ENCODE measurements around the gene LGALS14. TPM values are rescaled to one million over a fixed set of nuclear protein-coding genes. Genes with fewer than 3 reads are reported as not detected.

LGALS14 gene
- polyA plus RNA-seq, 1 experiment = not detected

GRCh38 chr19:39696387-39696786, 7.9 kb upstream of the LGALS14 start:
- no peaks in the 10 kb centered on the region for H3K27me3 ChIP-seq (ENCODE audit: control insufficient read depth, insufficient read depth, low read length)
- H3K36me3 ChIP-seq (ENCODE audit: control insufficient read depth, insufficient read depth, low read length) = no peaks in the 10 kb centered on the region
- CTCF ChIA-PET = no interaction called here
- DNase-seq (ENCODE audit: low read depth) = no peak
- H3K4me3 ChIP-seq (ENCODE audit: low read depth, low read length) = no peak overlapping the region
- no peak for TF ChIP-seq CTCF (IDR thresholded peaks at IDR 0.05; ENCODE audit: insufficient read depth, low read depth, low read length)
- POLR2A ChIA-PET = no interaction called here

- ChIA-PET POLR2A (no interaction called here), CTCF (no interaction called here)
- H3K36me3 ChIP-seq (ENCODE audit: control insufficient read depth, insufficient read depth, low read length) = no peaks in the 10 kb centered on the region
These were observed 5.7 kb upstream of the LGALS14 start for GRCh38 chr19:39698535-39698934.

GRCh38 chr19:39701291-39701690, 3.0 kb upstream of the LGALS14 start:
- H3K4me3 ChIP-seq (ENCODE audit: low read depth, low read length) = no peak overlapping the region
- H3K27me3 ChIP-seq (ENCODE audit: control insufficient read depth, insufficient read depth, low read length) = no peaks in the 10 kb centered on the region
- no peak for DNase-seq (ENCODE audit: low read depth)
- no peaks in the 10 kb centered on the region for H3K36me3 ChIP-seq (ENCODE audit: control insufficient read depth, insufficient read depth, low read length)
- no peak for TF ChIP-seq CTCF (IDR thresholded peaks at IDR 0.05; ENCODE audit: insufficient read depth, low read depth, low read length)
- CTCF ChIA-PET = no interaction called here
- POLR2A ChIA-PET = no interaction called here

More at GRCh38 chr19:39698535-39698934, 5.7 kb upstream of the LGALS14 start:
- H3K27me3 ChIP-seq (ENCODE audit: control insufficient read depth, insufficient read depth, low read length) = no peaks in the 10 kb centered on the region
- no peak for TF ChIP-seq CTCF (IDR thresholded peaks at IDR 0.05; ENCODE audit: insufficient read depth, low read depth, low read length)
- no peak for DNase-seq (ENCODE audit: low read depth)
- no peak overlapping the region for H3K4me3 ChIP-seq (ENCODE audit: low read depth, low read length)

GRCh38 chr19:39705578-39706188, 1.4 kb downstream of the LGALS14 start:
- POLR2A ChIA-PET = no interaction called here
- CTCF ChIA-PET = no interaction called here
- no peak overlapping the region for H3K4me3 ChIP-seq (ENCODE audit: low read depth, low read length)
- no peak for TF ChIP-seq CTCF (IDR thresholded peaks at IDR 0.05; ENCODE audit: insufficient read depth, low read depth, low read length)
- no peaks in the 10 kb centered on the region for H3K27me3 ChIP-seq (ENCODE audit: control insufficient read depth, insufficient read depth, low read length)
- no peak for DNase-seq (ENCODE audit: low read depth)
- H3K36me3 ChIP-seq (ENCODE audit: control insufficient read depth, insufficient read depth, low read length) = no peaks in the 10 kb centered on the region

- ChIA-PET CTCF (no interaction called here), POLR2A (no interaction called here)
- no peak for TF ChIP-seq CTCF (IDR thresholded peaks at IDR 0.05; ENCODE audit: insufficient read depth, low read depth, low read length)
- H3K4me3 ChIP-seq (ENCODE audit: low read depth, low read length) = no peak overlapping the region
- DNase-seq (ENCODE audit: low read depth) = no peak
- H3K36me3 ChIP-seq (ENCODE audit: control insufficient read depth, insufficient read depth, low read length) = no peaks in the 10 kb centered on the region
- no peaks in the 10 kb centered on the region for H3K27me3 ChIP-seq (ENCODE audit: control insufficient read depth, insufficient read depth, low read length)
These were observed 4.3 kb downstream of the LGALS14 start for GRCh38 chr19:39708594-39708993.
